ENCODE results near the gene BCLAF1. TPM values are rescaled to one million over a fixed set of nuclear protein-coding genes. Genes with fewer than 3 reads are reported as not detected.

The BCLAF1 gene
- total RNA-seq, 6 donors from 2014 or later, result 88.3 to 267 (median 96.6) TPM

DNA sequence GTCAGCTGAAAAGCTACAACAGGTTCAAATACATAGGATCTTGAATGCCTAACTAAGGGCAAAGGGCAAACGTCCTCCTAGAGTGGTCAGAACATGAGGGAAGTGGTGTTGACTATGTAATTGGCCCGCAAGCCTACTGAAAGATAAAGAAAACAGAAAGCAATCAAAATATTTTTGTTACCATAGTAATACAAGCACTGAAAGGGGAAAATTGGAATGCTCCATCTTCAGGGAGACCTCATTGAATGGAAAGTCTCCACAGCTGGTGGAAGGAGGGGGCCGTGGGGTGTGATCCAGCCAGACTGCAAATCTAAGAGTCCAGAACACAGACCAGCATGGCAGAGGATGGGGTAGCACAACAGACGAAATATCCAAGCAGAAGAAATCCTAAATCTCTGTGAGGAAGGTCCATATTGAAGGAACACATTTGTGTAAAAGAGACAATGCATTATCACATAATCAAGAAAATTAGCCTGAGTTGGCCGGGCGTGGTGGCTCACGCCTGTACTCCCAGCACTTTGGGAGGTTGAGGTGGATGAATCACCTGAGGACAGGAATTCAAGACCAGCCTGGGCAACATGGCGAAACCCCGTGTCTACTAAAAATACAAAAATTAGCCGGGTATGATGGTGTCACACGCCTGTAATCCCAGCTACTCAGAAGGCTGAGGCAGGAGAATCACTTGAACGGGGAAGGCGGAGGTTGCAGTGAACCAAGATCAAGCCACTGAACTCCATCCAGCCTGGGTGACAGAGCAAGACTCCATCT, 79.1 kb downstream of the BCLAF1 start:
- Histone ChIP-seq H3K4me3 (no peak overlapping the region), H3K9me3 (no peaks in the 10 kb centered on the region), H3K4me1 (no peaks in the 10 kb centered on the region), H3K27ac (no peak overlapping the region), H3K27me3 (no peaks in the 10 kb centered on the region), H3K36me3 (no peaks in the 10 kb centered on the region)
- 83 to 87% methylated on average over 13 of the region's 13 CpGs for WGBS, 2 donors
- TF ChIP-seq, protein P1, sequence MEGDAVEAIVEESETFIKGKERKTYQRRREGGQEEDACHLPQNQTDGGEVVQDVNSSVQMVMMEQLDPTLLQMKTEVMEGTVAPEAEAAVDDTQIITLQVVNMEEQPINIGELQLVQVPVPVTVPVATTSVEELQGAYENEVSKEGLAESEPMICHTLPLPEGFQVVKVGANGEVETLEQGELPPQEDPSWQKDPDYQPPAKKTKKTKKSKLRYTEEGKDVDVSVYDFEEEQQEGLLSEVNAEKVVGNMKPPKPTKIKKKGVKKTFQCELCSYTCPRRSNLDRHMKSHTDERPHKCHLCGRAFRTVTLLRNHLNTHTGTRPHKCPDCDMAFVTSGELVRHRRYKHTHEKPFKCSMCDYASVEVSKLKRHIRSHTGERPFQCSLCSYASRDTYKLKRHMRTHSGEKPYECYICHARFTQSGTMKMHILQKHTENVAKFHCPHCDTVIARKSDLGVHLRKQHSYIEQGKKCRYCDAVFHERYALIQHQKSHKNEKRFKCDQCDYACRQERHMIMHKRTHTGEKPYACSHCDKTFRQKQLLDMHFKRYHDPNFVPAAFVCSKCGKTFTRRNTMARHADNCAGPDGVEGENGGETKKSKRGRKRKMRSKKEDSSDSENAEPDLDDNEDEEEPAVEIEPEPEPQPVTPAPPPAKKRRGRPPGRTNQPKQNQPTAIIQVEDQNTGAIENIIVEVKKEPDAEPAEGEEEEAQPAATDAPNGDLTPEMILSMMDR (IDR thresholded peaks at IDR 0.05), result no peak
- TF ChIP-seq EP300 (IDR thresholded peaks at IDR 0.05) (no peak), POLR2A (IDR thresholded peaks at IDR 0.05) (no peak), POLR2AphosphoS5 (IDR thresholded peaks at IDR 0.05) (no peak)
- DNase-seq, result no peak
- peak in 1 of 2 donors; percentile 29 for ATAC-seq (ENCODE audit: low FRiP score in 2 of 2)

DNA sequence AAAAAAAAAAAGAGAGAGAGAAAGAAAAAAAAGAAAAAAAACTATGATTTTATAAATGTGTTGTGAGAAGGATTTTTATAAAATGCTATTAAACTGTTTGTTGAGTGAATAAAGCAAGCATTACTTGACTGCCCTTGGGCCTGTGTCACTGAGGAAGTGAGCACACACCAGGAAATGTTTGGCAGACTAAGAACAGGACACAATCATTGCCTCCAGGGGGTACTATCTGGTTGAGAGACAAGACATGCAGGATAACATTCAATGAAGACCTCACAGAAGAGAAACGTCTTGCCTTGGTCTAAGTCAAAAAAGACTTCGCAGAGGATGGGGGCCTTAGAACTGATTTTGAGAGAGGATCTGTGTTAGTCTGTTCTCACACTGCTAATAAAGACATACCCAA, 80.2 kb downstream of the BCLAF1 start:
- Histone ChIP-seq H3K4me3 (no peak overlapping the region), H3K36me3 (no peaks in the 10 kb centered on the region), H3K27me3 (no peaks in the 10 kb centered on the region), H3K27ac (no peak overlapping the region), H3K9me3 (no peaks in the 10 kb centered on the region), H3K4me1 (no peaks in the 10 kb centered on the region)
- WGBS, 2 donors, result 81 to 92% methylated on average over 2 of the region's 2 CpGs
- ATAC-seq (ENCODE audit: low FRiP score in 2 of 2) (no peak), DNase-seq (no peak)
- TF ChIP-seq EP300 (IDR thresholded peaks at IDR 0.05) (no peak), POLR2A (IDR thresholded peaks at IDR 0.05) (no peak), POLR2AphosphoS5 (IDR thresholded peaks at IDR 0.05) (no peak)
- TF ChIP-seq, protein P1 (IDR thresholded peaks at IDR 0.05), result no peak

DNA sequence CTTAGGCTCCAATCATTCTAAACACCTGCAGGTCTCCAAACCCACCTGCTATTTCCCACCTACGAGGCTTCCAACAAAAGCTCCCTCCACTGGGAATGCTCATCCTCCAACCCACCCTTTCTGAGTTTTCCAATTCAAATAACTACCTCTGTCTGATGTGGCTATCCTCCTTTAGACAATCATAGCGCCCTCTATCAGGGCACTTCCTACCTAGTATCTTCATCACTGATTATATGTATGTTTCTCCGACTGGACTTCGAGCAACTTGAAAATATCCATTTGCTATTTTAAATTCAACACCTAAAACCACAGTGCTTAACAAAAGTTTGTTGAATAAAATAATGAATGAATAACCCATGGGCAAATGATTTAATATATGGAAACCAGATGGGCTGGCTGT, 80.9 kb downstream of the BCLAF1 start:
- DNase-seq (no peak), ATAC-seq (ENCODE audit: low FRiP score in 2 of 2) (no peak)
- no peak overlapping the region for H3K27ac ChIP-seq
- TF ChIP-seq POLR2AphosphoS5 (IDR thresholded peaks at IDR 0.05), result no peak
- TF ChIP-seq, protein P1 (IDR thresholded peaks at IDR 0.05), result no peak
- TF ChIP-seq EP300 (IDR thresholded peaks at IDR 0.05), result no peak
- no peak for TF ChIP-seq POLR2A (IDR thresholded peaks at IDR 0.05)
- H3K4me3 ChIP-seq, result no peak overlapping the region
- no peaks in the 10 kb centered on the region for H3K9me3 ChIP-seq
- no peaks in the 10 kb centered on the region for H3K27me3 ChIP-seq
- H3K36me3 ChIP-seq, result no peaks in the 10 kb centered on the region
- WGBS, 2 donors, result 90 to 96% methylated on average over 4 of the region's 4 CpGs
- H3K4me1 ChIP-seq, result no peaks in the 10 kb centered on the region

Small RNA genes lying within 50 kb of the gene (small RNA-seq; reads per million reads assigned to genes)
- 0 reads per million in 4 donors for gene AL023284.1

Other genes starting within 250 kb of the BCLAF1 start
- 1 to 10 TPM in 5 of 6 donors, not detected in 1; 1.0 to 9.4 (median 1.3) TPM for gene MTFR2, start 39.5 kb downstream of the BCLAF1 start, total RNA-seq

All from upper lobe of left lung (tissue), 6 donors.